ENCODE data around the gene PHPT1.
"Not testable (repeated sequence)": the region's sequence is repeated elsewhere in the genome, so short reads cannot be mapped to it uniquely, and the experiment has no call there.

Gene PHPT1

GRCh38 chr9:136860529-136860928 is 11.3 kb downstream of the PHPT1 start:
- H3K4me1 Mint-ChIP-seq (ENCODE audit: low read depth in 2 of 2) = peaks cover 10 to 13% of the 10 kb centered on the region in 2 donors
- no peak for DNase-seq
- no peaks in the 10 kb centered on the region for H3K27me3 Mint-ChIP-seq
- no peak overlapping the region for H3K4me3 Mint-ChIP-seq
- peak overlapping the region in 1 of 2 donors; percentile 10 for H3K27ac Mint-ChIP-seq
- H3K9me3 Mint-ChIP-seq = no peaks in the 10 kb centered on the region
- ATAC-seq (replicated peaks) = no peak
- peaks cover 46% of the 10 kb centered on the region for H3K36me3 Mint-ChIP-seq (ENCODE audit: insufficient read depth)

GRCh38 chr9:136860933-136861873 is 12.0 kb downstream of the PHPT1 start:
- H3K36me3 Mint-ChIP-seq (ENCODE audit: insufficient read depth) = peaks cover 46% of the 10 kb centered on the region
- no peak overlapping the region for H3K27ac Mint-ChIP-seq
- no peaks in the 10 kb centered on the region for H3K27me3 Mint-ChIP-seq
- ATAC-seq (replicated peaks) (no peak), DNase-seq (no peak)
- no peak overlapping the region for H3K4me3 Mint-ChIP-seq
- H3K9me3 Mint-ChIP-seq = no peaks in the 10 kb centered on the region
- peaks cover 11 to 13% of the 10 kb centered on the region in 2 donors for H3K4me1 Mint-ChIP-seq (ENCODE audit: low read depth in 2 of 2)

- H3K36me3 Mint-ChIP-seq (ENCODE audit: insufficient read depth) = peaks cover 46% of the 10 kb centered on the region
- no peaks in the 10 kb centered on the region for H3K9me3 Mint-ChIP-seq
- no peak overlapping the region for H3K27ac Mint-ChIP-seq
- no peak overlapping the region for H3K4me3 Mint-ChIP-seq
- H3K4me1 Mint-ChIP-seq (ENCODE audit: low read depth in 2 of 2) = peaks cover 11 to 13% of the 10 kb centered on the region in 2 donors
- H3K27me3 Mint-ChIP-seq = no peaks in the 10 kb centered on the region
- ATAC-seq (replicated peaks) = no peak
- DNase-seq = no peak
These were observed 12.8 kb downstream of the PHPT1 start for GRCh38 chr9:136861874-136862457.

GRCh38 chr9:136862849-136863622 is 13.8 kb downstream of the PHPT1 start:
- H3K27me3 Mint-ChIP-seq = no peaks in the 10 kb centered on the region
- DNase-seq (no peak), ATAC-seq (replicated peaks) (no peak)
- no peaks in the 10 kb centered on the region for H3K9me3 Mint-ChIP-seq
- H3K4me1 Mint-ChIP-seq (ENCODE audit: low read depth in 2 of 2) = peaks cover 11% of the 10 kb centered on the region in 2 donors
- H3K27ac Mint-ChIP-seq = peak overlapping the region in 1 of 2 donors; percentile 10
- H3K4me3 Mint-ChIP-seq = no peak overlapping the region
- H3K36me3 Mint-ChIP-seq (ENCODE audit: insufficient read depth) = peaks cover 43% of the 10 kb centered on the region

GRCh38 chr9:136863623-136864273 is 14.5 kb downstream of the PHPT1 start:
- Mint-ChIP-seq H3K9me3 (no peaks in the 10 kb centered on the region), H3K4me3 (no peak overlapping the region), H3K4me1 (ENCODE audit: low read depth in 2 of 2) (peaks cover 11% of the 10 kb centered on the region in 2 donors), H3K27ac (peak overlapping the region in 1 of 2 donors; percentile 10), H3K36me3 (ENCODE audit: insufficient read depth) (peaks cover 43% of the 10 kb centered on the region), H3K27me3 (no peaks in the 10 kb centered on the region)
- no peak for DNase-seq
- ATAC-seq (replicated peaks) = no peak

- H3K27me3 Mint-ChIP-seq = no peaks in the 10 kb centered on the region
- no peaks in the 10 kb centered on the region for H3K9me3 Mint-ChIP-seq
- ATAC-seq (replicated peaks) = no peak
- peaks cover 11% of the 10 kb centered on the region in 2 donors for H3K4me1 Mint-ChIP-seq (ENCODE audit: low read depth in 2 of 2)
- H3K36me3 Mint-ChIP-seq (ENCODE audit: insufficient read depth) = peaks cover 37% of the 10 kb centered on the region
- peak overlapping the region; percentile 85 to 90 for H3K27ac Mint-ChIP-seq
- peak overlapping the region; percentile 88 to 89 for H3K4me3 Mint-ChIP-seq
- no peak for DNase-seq
These were observed 16.0 kb downstream of the PHPT1 start for GRCh38 chr9:136865041-136865767.

GRCh38 chr9:136865768-136866103 is 16.5 kb downstream of the PHPT1 start:
- ATAC-seq (replicated peaks) (no peak), DNase-seq (no peak)
- Mint-ChIP-seq H3K27me3 (no peaks in the 10 kb centered on the region), H3K9me3 (no peaks in the 10 kb centered on the region), H3K4me3 (peak overlapping the region; percentile 88 to 89), H3K27ac (peak overlapping the region; percentile 85 to 90), H3K4me1 (ENCODE audit: low read depth in 2 of 2) (peaks cover 9 to 11% of the 10 kb centered on the region in 2 donors), H3K36me3 (ENCODE audit: insufficient read depth) (peaks cover 36% of the 10 kb centered on the region)

GRCh38 chr9:136866898-136867421 is 17.8 kb downstream of the PHPT1 start:
- Mint-ChIP-seq H3K27ac (peak overlapping the region; percentile 85 to 90), H3K4me3 (peak overlapping the region; percentile 88 to 89), H3K4me1 (ENCODE audit: low read depth in 2 of 2) (peaks cover 8 to 11% of the 10 kb centered on the region in 2 donors), H3K36me3 (ENCODE audit: insufficient read depth) (peaks cover 26% of the 10 kb centered on the region)
- not testable (repeated sequence) for DNase-seq; ATAC-seq (replicated peaks); H3K27me3 Mint-ChIP-seq; H3K9me3 Mint-ChIP-seq

- no peak for ATAC-seq (replicated peaks)
- no peak for DNase-seq
- peak overlapping the region; percentile 10 to 89 for H3K4me3 Mint-ChIP-seq
- H3K36me3 Mint-ChIP-seq (ENCODE audit: insufficient read depth) = peaks cover 20% of the 10 kb centered on the region
- H3K9me3 Mint-ChIP-seq = no peaks in the 10 kb centered on the region
- H3K27ac Mint-ChIP-seq = no peak overlapping the region
- no peaks in the 10 kb centered on the region for H3K27me3 Mint-ChIP-seq
- peaks cover 5 to 11% of the 10 kb centered on the region in 2 donors for H3K4me1 Mint-ChIP-seq (ENCODE audit: low read depth in 2 of 2)
These were observed 18.3 kb downstream of the PHPT1 start for GRCh38 chr9:136867480-136867879.

- peak overlapping the region in 1 of 2 donors; percentile 32 for H3K27ac Mint-ChIP-seq
- DNase-seq (no peak), ATAC-seq (replicated peaks) (no peak)
- no peaks in the 10 kb centered on the region for H3K27me3 Mint-ChIP-seq
- peak overlapping the region; percentile 10 to 89 for H3K4me3 Mint-ChIP-seq
- H3K4me1 Mint-ChIP-seq (ENCODE audit: low read depth in 2 of 2) = peaks cover 5 to 11% of the 10 kb centered on the region in 2 donors
- H3K9me3 Mint-ChIP-seq = no peaks in the 10 kb centered on the region
- H3K36me3 Mint-ChIP-seq (ENCODE audit: insufficient read depth) = peaks cover 16% of the 10 kb centered on the region
These were observed 18.7 kb downstream of the PHPT1 start for GRCh38 chr9:136867917-136868316.

- peaks cover 9% of the 10 kb centered on the region for H3K36me3 Mint-ChIP-seq (ENCODE audit: insufficient read depth)
- no peak overlapping the region for H3K4me3 Mint-ChIP-seq
- H3K27ac Mint-ChIP-seq = peak overlapping the region in 1 of 2 donors; percentile 32
- peaks cover 5 to 8% of the 10 kb centered on the region in 2 donors for H3K4me1 Mint-ChIP-seq (ENCODE audit: low read depth in 2 of 2)
- ATAC-seq (replicated peaks) = no peak
- no peak for DNase-seq
- no peaks in the 10 kb centered on the region for H3K27me3 Mint-ChIP-seq
- no peaks in the 10 kb centered on the region for H3K9me3 Mint-ChIP-seq
These were observed 19.4 kb downstream of the PHPT1 start for GRCh38 chr9:136868644-136869043.

- H3K27ac Mint-ChIP-seq = not testable (repeated sequence)
These were observed 20.4 kb downstream of the PHPT1 start for GRCh38 chr9:136869611-136870010.

More at GRCh38 chr9:136869611-136870010, 20.4 kb downstream of the PHPT1 start:
- not testable (repeated sequence) for ATAC-seq (replicated peaks); H3K27me3 Mint-ChIP-seq; H3K36me3 Mint-ChIP-seq (ENCODE audit: insufficient read depth); H3K4me3 Mint-ChIP-seq; H3K4me1 Mint-ChIP-seq (ENCODE audit: low read depth in 2 of 2); H3K9me3 Mint-ChIP-seq; DNase-seq

Data from effector memory CD8-positive, alpha-beta T cell (primary cell).